K562 (cell line): ENCODE results near the gene CREB3L1. TPM values are rescaled to one million over a fixed set of nuclear protein-coding genes. Genes with fewer than 3 reads are reported as not detected.

Source experiments
- ASH1L ChIP-seq: fragments of 450-650 bp; IDR thresholded peaks from 2 replicates; pipeline ENCODE4 v1.6.1; 2018; ENCODE audit warnings: borderline replicate concordance, mild to moderate bottlenecking, low read depth; ENCODE audit not compliant: partially characterized antibody
- polyA plus RNA-seq, 8 experiments: library from polyadenylated mRNA; depleted of rRNA in 4 of 8; stranded (reverse) in 5 of 8; unstranded in 3 of 8; fragments of >200 nt; fragmentation: Nextera tagmentation in 2 of 8; fragmentation: Illumina TruSeq in 1 of 8; extraction: Ambion mirVana in 2 of 8; extraction: Trizol in 1 of 8; gene quantifications; 2 replicates each; pipeline versions ENCODE4 v1.2.1 to v1.2.3, GENCODE V29; 2011 to 2014; ENCODE audit warnings: inconsistent platforms in 1 of 8, missing spikeins in 1 of 8
- total RNA-seq, 7 experiments: library from RNA; depleted of rRNA in 6 of 7; stranded (reverse); fragments of >200 nt in 6 of 7; fragmentation: Illumina TruSeq in 2 of 7; extraction: Trizol in 2 of 7; gene quantifications; 2 replicates each; pipeline versions ENCODE4 v1.2.1 to v1.2.3, GENCODE V29; 2011 to 2021; ENCODE audit warnings: low replicate concordance in 1 of 7
- TF ChIP-seq, protein P1 (sequence below): fragments of 450-650 bp; IDR thresholded peaks from 2 replicates; pipeline ENCODE4 v1.6.1; 2018; ENCODE audit not compliant: partially characterized antibody
- TF ChIP-seq, protein P2 (sequence below): fragments of 200-600 bp; sonication (generic); IDR thresholded peaks from one replicate; pipeline ENCODE4 v1.6.1; 2012; ENCODE audit warnings: mild to moderate bottlenecking, low read depth, low read length, inconsistent platforms
- TF ChIP-seq, protein P3 (sequence below): fragments of 450-650 bp; IDR thresholded peaks from 2 replicates; pipeline ENCODE4 v1.6.1; 2016; ENCODE audit warnings: mild to moderate bottlenecking
- TF ChIP-seq, protein P4 (sequence below): fragments of 450-650 bp; IDR thresholded peaks from 2 replicates; pipeline ENCODE4 v1.6.1; 2017; ENCODE audit warnings: antibody characterized with exemption

The CREB3L1 gene
- total and polyA plus RNA-seq, 9 of the 15 experiments (the other 6 are each of a cell fraction or from before 2014, with no cell fraction given): 1.2 to 27.6 (median 3.7) TPM

DNA sequence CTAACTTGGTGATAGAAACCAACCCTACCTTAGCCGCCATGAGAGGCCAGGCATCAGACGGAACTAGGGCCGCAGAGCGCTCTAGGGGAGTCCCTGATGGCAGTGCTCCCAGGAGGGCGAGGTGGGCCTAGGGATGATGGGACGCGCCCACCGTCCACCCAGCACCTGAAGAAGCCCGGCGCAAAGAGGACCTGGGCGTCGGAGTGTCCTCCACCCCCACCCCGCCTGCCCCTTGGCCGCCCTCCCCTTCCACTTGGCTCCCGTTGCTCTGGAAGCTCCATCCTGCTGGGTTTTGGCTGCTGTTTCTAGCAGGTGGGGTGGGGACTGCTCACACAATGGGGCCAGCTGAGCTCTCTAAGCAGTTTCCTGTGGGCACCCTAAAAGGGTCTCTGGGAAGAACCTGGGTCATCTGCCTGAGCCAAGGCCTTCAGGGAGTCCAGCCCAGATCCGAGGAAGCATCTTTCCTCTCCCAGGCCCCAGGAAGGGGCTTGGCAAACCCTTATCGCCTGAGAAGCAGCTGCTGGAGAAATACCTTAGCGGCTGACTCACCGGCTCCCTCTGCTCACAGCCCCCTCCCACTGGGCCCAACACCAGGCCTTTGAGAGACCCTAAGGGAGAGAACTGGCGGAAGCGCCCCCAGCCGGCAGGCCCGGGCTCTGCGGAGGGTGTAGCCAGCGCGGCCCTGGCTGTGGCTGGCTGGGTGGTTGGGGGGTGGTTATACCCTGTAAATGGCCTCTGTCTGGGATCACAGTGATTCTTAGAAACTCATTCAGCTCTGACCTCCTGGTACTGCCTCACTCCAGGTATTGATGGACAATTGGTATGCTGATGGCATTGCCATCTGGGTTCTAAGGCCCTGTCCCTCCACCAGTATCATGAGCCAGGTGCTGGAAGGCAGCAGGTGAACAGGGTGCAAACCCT is 19.3 kb downstream of the CREB3L1 start (continued):
- TF ChIP-seq, protein P1, sequence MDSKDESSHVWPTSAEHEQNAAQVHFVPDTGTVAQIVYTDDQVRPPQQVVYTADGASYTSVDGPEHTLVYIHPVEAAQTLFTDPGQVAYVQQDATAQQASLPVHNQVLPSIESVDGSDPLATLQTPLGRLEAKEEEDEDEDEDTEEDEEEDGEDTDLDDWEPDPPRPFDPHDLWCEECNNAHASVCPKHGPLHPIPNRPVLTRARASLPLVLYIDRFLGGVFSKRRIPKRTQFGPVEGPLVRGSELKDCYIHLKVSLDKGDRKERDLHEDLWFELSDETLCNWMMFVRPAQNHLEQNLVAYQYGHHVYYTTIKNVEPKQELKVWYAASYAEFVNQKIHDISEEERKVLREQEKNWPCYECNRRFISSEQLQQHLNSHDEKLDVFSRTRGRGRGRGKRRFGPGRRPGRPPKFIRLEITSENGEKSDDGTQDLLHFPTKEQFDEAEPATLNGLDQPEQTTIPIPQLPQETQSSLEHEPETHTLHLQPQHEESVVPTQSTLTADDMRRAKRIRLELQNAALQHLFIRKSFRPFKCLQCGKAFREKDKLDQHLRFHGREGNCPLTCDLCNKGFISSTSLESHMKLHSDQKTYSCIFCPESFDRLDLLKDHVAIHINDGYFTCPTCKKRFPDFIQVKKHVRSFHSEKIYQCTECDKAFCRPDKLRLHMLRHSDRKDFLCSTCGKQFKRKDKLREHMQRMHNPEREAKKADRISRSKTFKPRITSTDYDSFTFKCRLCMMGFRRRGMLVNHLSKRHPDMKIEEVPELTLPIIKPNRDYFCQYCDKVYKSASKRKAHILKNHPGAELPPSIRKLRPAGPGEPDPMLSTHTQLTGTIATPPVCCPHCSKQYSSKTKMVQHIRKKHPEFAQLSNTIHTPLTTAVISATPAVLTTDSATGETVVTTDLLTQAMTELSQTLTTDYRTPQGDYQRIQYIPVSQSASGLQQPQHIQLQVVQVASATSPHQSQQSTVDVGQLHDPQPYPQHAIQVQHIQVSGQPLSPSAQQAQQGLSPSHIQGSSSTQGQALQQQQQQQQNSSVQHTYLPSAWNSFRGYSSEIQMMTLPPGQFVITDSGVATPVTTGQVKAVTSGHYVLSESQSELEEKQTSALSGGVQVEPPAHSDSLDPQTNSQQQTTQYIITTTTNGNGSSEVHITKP: no peak
- TF ChIP-seq, protein P2, sequence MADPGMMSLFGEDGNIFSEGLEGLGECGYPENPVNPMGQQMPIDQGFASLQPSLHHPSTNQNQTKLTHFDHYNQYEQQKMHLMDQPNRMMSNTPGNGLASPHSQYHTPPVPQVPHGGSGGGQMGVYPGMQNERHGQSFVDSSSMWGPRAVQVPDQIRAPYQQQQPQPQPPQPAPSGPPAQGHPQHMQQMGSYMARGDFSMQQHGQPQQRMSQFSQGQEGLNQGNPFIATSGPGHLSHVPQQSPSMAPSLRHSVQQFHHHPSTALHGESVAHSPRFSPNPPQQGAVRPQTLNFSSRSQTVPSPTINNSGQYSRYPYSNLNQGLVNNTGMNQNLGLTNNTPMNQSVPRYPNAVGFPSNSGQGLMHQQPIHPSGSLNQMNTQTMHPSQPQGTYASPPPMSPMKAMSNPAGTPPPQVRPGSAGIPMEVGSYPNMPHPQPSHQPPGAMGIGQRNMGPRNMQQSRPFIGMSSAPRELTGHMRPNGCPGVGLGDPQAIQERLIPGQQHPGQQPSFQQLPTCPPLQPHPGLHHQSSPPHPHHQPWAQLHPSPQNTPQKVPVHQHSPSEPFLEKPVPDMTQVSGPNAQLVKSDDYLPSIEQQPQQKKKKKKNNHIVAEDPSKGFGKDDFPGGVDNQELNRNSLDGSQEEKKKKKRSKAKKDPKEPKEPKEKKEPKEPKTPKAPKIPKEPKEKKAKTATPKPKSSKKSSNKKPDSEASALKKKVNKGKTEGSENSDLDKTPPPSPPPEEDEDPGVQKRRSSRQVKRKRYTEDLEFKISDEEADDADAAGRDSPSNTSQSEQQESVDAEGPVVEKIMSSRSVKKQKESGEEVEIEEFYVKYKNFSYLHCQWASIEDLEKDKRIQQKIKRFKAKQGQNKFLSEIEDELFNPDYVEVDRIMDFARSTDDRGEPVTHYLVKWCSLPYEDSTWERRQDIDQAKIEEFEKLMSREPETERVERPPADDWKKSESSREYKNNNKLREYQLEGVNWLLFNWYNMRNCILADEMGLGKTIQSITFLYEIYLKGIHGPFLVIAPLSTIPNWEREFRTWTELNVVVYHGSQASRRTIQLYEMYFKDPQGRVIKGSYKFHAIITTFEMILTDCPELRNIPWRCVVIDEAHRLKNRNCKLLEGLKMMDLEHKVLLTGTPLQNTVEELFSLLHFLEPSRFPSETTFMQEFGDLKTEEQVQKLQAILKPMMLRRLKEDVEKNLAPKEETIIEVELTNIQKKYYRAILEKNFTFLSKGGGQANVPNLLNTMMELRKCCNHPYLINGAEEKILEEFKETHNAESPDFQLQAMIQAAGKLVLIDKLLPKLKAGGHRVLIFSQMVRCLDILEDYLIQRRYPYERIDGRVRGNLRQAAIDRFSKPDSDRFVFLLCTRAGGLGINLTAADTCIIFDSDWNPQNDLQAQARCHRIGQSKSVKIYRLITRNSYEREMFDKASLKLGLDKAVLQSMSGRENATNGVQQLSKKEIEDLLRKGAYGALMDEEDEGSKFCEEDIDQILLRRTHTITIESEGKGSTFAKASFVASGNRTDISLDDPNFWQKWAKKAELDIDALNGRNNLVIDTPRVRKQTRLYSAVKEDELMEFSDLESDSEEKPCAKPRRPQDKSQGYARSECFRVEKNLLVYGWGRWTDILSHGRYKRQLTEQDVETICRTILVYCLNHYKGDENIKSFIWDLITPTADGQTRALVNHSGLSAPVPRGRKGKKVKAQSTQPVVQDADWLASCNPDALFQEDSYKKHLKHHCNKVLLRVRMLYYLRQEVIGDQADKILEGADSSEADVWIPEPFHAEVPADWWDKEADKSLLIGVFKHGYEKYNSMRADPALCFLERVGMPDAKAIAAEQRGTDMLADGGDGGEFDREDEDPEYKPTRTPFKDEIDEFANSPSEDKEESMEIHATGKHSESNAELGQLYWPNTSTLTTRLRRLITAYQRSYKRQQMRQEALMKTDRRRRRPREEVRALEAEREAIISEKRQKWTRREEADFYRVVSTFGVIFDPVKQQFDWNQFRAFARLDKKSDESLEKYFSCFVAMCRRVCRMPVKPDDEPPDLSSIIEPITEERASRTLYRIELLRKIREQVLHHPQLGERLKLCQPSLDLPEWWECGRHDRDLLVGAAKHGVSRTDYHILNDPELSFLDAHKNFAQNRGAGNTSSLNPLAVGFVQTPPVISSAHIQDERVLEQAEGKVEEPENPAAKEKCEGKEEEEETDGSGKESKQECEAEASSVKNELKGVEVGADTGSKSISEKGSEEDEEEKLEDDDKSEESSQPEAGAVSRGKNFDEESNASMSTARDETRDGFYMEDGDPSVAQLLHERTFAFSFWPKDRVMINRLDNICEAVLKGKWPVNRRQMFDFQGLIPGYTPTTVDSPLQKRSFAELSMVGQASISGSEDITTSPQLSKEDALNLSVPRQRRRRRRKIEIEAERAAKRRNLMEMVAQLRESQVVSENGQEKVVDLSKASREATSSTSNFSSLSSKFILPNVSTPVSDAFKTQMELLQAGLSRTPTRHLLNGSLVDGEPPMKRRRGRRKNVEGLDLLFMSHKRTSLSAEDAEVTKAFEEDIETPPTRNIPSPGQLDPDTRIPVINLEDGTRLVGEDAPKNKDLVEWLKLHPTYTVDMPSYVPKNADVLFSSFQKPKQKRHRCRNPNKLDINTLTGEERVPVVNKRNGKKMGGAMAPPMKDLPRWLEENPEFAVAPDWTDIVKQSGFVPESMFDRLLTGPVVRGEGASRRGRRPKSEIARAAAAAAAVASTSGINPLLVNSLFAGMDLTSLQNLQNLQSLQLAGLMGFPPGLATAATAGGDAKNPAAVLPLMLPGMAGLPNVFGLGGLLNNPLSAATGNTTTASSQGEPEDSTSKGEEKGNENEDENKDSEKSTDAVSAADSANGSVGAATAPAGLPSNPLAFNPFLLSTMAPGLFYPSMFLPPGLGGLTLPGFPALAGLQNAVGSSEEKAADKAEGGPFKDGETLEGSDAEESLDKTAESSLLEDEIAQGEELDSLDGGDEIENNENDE: no peak
- TF ChIP-seq, protein P3, sequence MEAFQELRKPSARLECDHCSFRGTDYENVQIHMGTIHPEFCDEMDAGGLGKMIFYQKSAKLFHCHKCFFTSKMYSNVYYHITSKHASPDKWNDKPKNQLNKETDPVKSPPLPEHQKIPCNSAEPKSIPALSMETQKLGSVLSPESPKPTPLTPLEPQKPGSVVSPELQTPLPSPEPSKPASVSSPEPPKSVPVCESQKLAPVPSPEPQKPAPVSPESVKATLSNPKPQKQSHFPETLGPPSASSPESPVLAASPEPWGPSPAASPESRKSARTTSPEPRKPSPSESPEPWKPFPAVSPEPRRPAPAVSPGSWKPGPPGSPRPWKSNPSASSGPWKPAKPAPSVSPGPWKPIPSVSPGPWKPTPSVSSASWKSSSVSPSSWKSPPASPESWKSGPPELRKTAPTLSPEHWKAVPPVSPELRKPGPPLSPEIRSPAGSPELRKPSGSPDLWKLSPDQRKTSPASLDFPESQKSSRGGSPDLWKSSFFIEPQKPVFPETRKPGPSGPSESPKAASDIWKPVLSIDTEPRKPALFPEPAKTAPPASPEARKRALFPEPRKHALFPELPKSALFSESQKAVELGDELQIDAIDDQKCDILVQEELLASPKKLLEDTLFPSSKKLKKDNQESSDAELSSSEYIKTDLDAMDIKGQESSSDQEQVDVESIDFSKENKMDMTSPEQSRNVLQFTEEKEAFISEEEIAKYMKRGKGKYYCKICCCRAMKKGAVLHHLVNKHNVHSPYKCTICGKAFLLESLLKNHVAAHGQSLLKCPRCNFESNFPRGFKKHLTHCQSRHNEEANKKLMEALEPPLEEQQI: no peak
- TF ChIP-seq, protein P4, sequence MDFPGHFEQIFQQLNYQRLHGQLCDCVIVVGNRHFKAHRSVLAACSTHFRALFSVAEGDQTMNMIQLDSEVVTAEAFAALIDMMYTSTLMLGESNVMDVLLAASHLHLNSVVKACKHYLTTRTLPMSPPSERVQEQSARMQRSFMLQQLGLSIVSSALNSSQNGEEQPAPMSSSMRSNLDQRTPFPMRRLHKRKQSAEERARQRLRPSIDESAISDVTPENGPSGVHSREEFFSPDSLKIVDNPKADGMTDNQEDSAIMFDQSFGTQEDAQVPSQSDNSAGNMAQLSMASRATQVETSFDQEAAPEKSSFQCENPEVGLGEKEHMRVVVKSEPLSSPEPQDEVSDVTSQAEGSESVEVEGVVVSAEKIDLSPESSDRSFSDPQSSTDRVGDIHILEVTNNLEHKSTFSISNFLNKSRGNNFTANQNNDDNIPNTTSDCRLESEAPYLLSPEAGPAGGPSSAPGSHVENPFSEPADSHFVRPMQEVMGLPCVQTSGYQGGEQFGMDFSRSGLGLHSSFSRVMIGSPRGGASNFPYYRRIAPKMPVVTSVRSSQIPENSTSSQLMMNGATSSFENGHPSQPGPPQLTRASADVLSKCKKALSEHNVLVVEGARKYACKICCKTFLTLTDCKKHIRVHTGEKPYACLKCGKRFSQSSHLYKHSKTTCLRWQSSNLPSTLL: no peak
- TF ChIP-seq ASH1L: no peak
